Measurements from ENCODE around the gene NLRC5. TPM values are rescaled to one million over a fixed set of nuclear protein-coding genes. Genes with fewer than 3 reads are reported as not detected.
A peak's percentile ranks its signal among the peaks of the same experiment; 100 is the strongest.
"Not testable (repeated sequence)": the region's sequence is repeated elsewhere in the genome, so short reads cannot be mapped to it uniquely, and the experiment has no call there.

Gene NLRC5
- total RNA-seq, 2 experiments from 2014 or later: 142 to 151 TPM

DNA sequence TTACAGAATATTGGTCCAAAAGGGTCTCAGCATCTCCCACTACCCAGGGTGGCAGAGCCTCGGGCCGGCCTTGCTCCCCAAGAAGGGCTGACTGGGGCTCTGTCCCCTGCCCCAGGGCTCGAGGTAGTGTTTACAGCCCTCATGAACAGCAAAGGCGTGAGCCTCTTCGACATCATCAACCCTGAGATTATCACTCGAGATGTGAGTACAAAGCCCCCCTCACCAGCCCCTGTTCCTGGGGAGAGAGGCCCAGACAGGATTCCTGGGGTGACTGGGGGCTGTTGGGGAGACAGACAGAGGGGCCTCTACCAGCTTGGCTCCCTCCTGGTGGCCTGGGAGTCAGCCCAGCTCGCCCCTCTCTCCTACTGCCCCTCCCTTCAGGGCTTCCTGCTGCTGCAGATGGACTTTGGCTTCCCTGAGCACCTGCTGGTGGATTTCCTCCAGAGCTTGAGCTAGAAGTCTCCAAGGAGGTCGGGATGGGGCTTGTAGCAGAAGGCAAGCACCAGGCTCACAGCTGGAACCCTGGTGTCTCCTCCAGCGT lies 6.1 kb upstream of the NLRC5 start:
- Mint-ChIP-seq H3K4me1 (peaks cover 82% of the 10 kb centered on the region), H3K36me3 (peaks cover 69% of the 10 kb centered on the region), H3K9me3 (peaks cover 4% of the 10 kb centered on the region), H3K27me3 (no peaks in the 10 kb centered on the region), H3K27ac (peak overlapping the region; percentile 99), H3K4me3 (peak overlapping the region; percentile 14)
- DNase-seq: no peak

DNA sequence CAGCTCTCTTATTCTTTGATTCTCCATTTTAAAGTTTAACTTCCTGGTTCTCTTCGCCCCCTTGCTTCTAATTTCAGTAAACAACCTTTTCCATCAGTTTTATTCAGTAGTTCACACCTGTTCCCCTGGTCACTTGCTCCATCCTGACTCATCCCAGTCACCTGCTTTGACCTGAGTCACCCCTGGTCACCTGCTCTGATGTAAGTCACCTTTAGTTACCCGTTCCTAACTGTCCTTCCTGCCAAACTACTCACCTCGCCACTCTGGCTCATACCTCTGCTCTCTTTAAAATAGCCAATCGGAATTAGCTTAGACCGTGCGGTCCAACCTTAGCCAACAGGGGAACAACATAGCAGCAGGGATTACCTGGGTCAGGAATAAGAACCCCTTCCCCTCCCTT lies 4.7 kb upstream of the NLRC5 start:
- Mint-ChIP-seq H3K27me3 (no peaks in the 10 kb centered on the region), H3K4me1 (peaks cover 76% of the 10 kb centered on the region), H3K36me3 (peaks cover 79% of the 10 kb centered on the region), H3K9me3 (peaks cover 4% of the 10 kb centered on the region), H3K4me3 (peak overlapping the region; percentile 99), H3K27ac (peak overlapping the region; percentile 99)
- peak; percentile 51 for DNase-seq

- peaks cover 78% of the 10 kb centered on the region for H3K36me3 Mint-ChIP-seq
- peaks cover 70% of the 10 kb centered on the region for H3K4me1 Mint-ChIP-seq
- H3K4me3 Mint-ChIP-seq: peak overlapping the region; percentile 99
- no peaks in the 10 kb centered on the region for H3K27me3 Mint-ChIP-seq
- no peak for DNase-seq
- peak overlapping the region; percentile 99 for H3K27ac Mint-ChIP-seq
- no peaks in the 10 kb centered on the region for H3K9me3 Mint-ChIP-seq
Measured at GRCh38 chr16:56985288-56985961, 3.9 kb upstream of the NLRC5 start.

GRCh38 chr16:56985962-56986360 lies 3.4 kb upstream of the NLRC5 start:
- Mint-ChIP-seq H3K9me3 (no peaks in the 10 kb centered on the region), H3K4me3 (peak overlapping the region; percentile 99), H3K27me3 (no peaks in the 10 kb centered on the region), H3K4me1 (peaks cover 69% of the 10 kb centered on the region), H3K27ac (peak overlapping the region; percentile 99), H3K36me3 (peaks cover 79% of the 10 kb centered on the region)
- DNase-seq: no peak

- Mint-ChIP-seq H3K36me3 (peaks cover 77% of the 10 kb centered on the region), H3K4me3 (peak overlapping the region; percentile 99), H3K9me3 (no peaks in the 10 kb centered on the region), H3K4me1 (peaks cover 66% of the 10 kb centered on the region), H3K27ac (peak overlapping the region; percentile 99), H3K27me3 (no peaks in the 10 kb centered on the region)
- DNase-seq: no peak
Measured at GRCh38 chr16:56986361-56986760, 3.0 kb upstream of the NLRC5 start.

DNA sequence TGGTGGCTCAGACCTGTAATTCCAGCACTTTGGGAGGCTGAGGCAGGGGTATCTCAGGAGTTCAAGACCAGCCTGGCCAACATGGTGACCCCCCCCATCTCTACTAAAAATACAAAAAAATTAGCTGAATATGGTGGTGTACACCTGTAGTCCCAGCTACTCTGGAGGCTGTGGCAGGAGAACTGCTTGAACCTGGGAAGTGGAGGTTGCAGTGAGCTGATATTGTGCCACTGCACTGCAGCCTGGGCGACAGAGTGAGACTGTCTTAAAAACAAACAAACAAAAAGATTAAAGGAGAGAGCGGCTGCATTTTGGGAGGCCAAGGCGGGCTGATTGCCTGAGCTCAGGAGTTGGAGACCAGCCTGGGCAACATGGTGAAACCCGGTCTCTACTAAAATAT lies 2.4 kb upstream of the NLRC5 start:
- not testable (repeated sequence) for H3K27me3 Mint-ChIP-seq, DNase-seq, H3K9me3 Mint-ChIP-seq
- Mint-ChIP-seq H3K4me1 (peaks cover 64% of the 10 kb centered on the region), H3K36me3 (peaks cover 78% of the 10 kb centered on the region), H3K27ac (peak overlapping the region; percentile 99), H3K4me3 (peak overlapping the region; percentile 99)

GRCh38 chr16:56987692-56988091 lies 1.7 kb upstream of the NLRC5 start:
- H3K4me1 Mint-ChIP-seq: peaks cover 59% of the 10 kb centered on the region
- no peaks in the 10 kb centered on the region for H3K9me3 Mint-ChIP-seq
- peaks cover 77% of the 10 kb centered on the region for H3K36me3 Mint-ChIP-seq
- peak overlapping the region; percentile 99 for H3K27ac Mint-ChIP-seq
- peak overlapping the region; percentile 99 for H3K4me3 Mint-ChIP-seq
- DNase-seq: no peak
- no peaks in the 10 kb centered on the region for H3K27me3 Mint-ChIP-seq

DNA sequence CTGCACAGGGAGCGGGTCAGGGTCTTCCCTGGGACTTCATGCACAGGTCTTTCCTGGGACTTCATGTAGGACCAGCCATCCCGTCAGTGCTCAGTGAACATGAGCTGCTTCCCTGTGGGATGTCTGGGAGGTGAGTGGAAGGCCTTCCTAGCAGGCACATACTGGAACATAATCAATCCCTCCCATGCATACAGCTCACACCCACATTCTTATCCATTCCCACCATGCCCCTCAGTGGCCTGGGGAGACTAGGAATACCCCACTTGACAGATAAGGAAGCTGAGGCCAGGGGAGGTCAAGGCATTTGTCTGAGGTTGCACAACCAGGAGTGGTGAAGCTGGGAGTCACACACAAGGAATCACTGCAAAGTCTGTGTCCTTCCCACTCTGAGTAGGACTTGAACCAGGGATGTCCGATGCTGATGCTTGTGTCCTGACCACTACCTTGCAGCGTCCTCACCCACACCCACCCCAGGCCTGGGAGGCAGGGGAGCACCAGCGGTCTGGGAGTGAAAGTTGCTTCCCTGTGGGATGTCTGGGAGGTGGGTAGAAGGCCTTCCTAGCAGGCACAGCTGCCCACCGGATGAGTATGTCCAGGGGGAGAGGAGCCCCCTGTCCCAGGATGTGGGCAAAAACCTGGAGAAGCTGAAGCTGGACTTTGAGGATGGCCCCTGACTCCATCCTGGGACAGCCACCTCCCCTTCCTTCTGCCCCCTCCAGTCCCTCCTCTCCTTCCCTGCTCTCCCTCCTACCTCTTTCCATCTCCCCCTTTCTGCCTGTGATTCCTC lies 1.0 kb upstream of the NLRC5 start:
- DNase-seq: no peak
- H3K9me3 Mint-ChIP-seq: no peaks in the 10 kb centered on the region
- peaks cover 77% of the 10 kb centered on the region for H3K36me3 Mint-ChIP-seq
- peak overlapping the region; percentile 99 for H3K27ac Mint-ChIP-seq
- peak overlapping the region; percentile 99 for H3K4me3 Mint-ChIP-seq
- peaks cover 60% of the 10 kb centered on the region for H3K4me1 Mint-ChIP-seq
- H3K27me3 Mint-ChIP-seq: no peaks in the 10 kb centered on the region

- H3K4me3 Mint-ChIP-seq: peak overlapping the region; percentile 99
- peak overlapping the region; percentile 99 for H3K27ac Mint-ChIP-seq
- H3K36me3 Mint-ChIP-seq: peaks cover 78% of the 10 kb centered on the region
- DNase-seq: no peak
- peaks cover 64% of the 10 kb centered on the region for H3K4me1 Mint-ChIP-seq
- H3K27me3 Mint-ChIP-seq: no peaks in the 10 kb centered on the region
- no peaks in the 10 kb centered on the region for H3K9me3 Mint-ChIP-seq
Measured at GRCh38 chr16:56989988-56990387, 631 bp downstream of the NLRC5 start.

DNA sequence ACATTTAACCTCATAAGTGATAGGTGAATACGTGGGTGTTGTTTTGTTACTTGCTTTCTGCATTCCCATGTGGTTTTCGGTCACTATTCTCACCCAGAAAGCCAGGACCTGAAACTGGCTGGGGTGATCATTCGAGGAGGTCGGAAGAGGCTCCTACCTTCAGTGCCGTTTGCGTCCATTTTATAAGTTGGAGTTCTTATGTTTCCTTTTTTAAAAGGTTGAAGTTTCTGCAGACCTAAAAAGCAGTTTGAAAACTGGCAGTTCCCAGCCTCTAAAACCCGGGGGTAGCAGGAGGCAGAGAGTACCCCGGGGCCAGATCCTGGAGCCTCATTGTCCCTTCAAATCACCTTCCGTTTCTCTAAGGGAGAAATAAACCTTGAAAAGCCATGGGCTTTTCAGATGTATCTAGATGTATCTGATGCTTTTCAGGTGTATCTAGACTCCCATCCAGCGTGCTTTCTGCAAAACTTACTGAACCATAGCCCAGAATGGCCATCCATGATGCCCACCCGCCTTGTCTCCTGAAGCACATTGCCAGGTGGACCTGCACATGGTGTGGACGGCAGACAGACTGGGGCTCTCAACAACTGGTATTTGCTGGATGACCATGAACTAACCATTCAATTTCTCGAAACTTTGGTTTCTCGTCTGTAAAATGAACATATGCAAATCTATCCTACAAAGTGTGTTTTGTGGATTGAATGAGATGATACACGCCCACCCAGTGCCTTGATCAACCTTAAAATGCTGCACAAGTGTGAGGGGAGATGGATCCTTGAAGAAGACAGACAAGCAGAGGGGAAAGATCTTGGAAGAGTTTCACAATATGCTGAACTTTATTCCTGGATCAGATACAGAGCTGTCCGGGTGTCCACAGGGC lies 1.3 kb downstream of the NLRC5 start:
- Mint-ChIP-seq H3K4me3 (peak overlapping the region; percentile 99), H3K9me3 (no peaks in the 10 kb centered on the region), H3K27me3 (no peaks in the 10 kb centered on the region), H3K36me3 (peaks cover 75% of the 10 kb centered on the region), H3K27ac (peak overlapping the region; percentile 99), H3K4me1 (peaks cover 63% of the 10 kb centered on the region)
- peak; percentile 53 for DNase-seq

DNA sequence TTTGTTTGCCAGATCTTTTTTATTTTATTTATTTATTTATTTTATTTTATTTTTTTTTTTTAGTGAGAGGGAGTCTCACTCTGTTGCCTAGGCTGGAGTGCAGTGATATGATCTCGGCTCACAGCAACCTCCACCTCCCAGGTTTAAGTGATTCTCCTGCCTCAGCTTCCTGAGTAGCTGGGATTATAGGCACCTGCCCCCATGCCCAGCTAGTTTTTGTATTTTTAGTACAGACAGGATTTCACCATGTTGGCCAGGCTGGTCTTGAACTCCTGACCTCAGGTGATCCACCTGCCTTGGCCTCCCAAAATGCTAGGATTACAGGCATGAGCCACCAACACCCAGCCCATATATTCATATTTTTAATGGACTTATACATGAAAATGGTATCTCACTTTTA lies 3.1 kb downstream of the NLRC5 start:
- peaks cover 74% of the 10 kb centered on the region for H3K36me3 Mint-ChIP-seq
- not testable (repeated sequence) for DNase-seq, H3K27me3 Mint-ChIP-seq, H3K9me3 Mint-ChIP-seq
- H3K4me3 Mint-ChIP-seq: peak overlapping the region; percentile 99
- peak overlapping the region; percentile 99 for H3K27ac Mint-ChIP-seq
- H3K4me1 Mint-ChIP-seq: peaks cover 65% of the 10 kb centered on the region

- peaks cover 63% of the 10 kb centered on the region for H3K4me1 Mint-ChIP-seq
- peak overlapping the region; percentile 85 for H3K27ac Mint-ChIP-seq
- peak overlapping the region; percentile 72 for H3K4me3 Mint-ChIP-seq
- H3K27me3 Mint-ChIP-seq: no peaks in the 10 kb centered on the region
- H3K36me3 Mint-ChIP-seq: peaks cover 66% of the 10 kb centered on the region
- no peaks in the 10 kb centered on the region for H3K9me3 Mint-ChIP-seq
- no peak for DNase-seq
Measured at GRCh38 chr16:56993204-56993603, 3.8 kb downstream of the NLRC5 start.

GRCh38 chr16:56994311-56994710 lies 5.0 kb downstream of the NLRC5 start:
- peak overlapping the region; percentile 72 for H3K4me3 Mint-ChIP-seq
- peak overlapping the region; percentile 85 for H3K27ac Mint-ChIP-seq
- no peaks in the 10 kb centered on the region for H3K9me3 Mint-ChIP-seq
- peaks cover 71% of the 10 kb centered on the region for H3K4me1 Mint-ChIP-seq
- peaks cover 67% of the 10 kb centered on the region for H3K36me3 Mint-ChIP-seq
- H3K27me3 Mint-ChIP-seq: no peaks in the 10 kb centered on the region
- no peak for DNase-seq

- H3K4me1 Mint-ChIP-seq: peaks cover 81% of the 10 kb centered on the region
- H3K27me3 Mint-ChIP-seq: no peaks in the 10 kb centered on the region
- peak overlapping the region; percentile 72 for H3K4me3 Mint-ChIP-seq
- peak overlapping the region; percentile 85 for H3K27ac Mint-ChIP-seq
- no peaks in the 10 kb centered on the region for H3K9me3 Mint-ChIP-seq
- DNase-seq: no peak
- H3K36me3 Mint-ChIP-seq: peaks cover 62% of the 10 kb centered on the region
Measured at GRCh38 chr16:56995136-56995805, 5.9 kb downstream of the NLRC5 start.

All from activated naive CD8-positive, alpha-beta T cell treated with anti-CD3 and anti-CD28 coated beads for 36 hours (primary cell).